PC-9 (cell line): ENCODE results near the gene SPTB.

Experiments used
- EZH2 ChIP-seq: fragments of 200-600 bp; sonication (generic); IDR thresholded peaks from 2 replicates; pipeline ENCODE4 v1.8.0; 2017; ENCODE audit warnings: antibody characterized with exemption, low read depth
- TF ChIP-seq, protein P1 (sequence below): fragments of 200-600 bp; sonication (generic); conservative IDR thresholded peaks from 2 replicates; pipeline ENCODE4 v1.6.1; 2017; ENCODE audit warnings: mixed run types, antibody characterized with exemption, mild to moderate bottlenecking, moderate library complexity

DNA sequence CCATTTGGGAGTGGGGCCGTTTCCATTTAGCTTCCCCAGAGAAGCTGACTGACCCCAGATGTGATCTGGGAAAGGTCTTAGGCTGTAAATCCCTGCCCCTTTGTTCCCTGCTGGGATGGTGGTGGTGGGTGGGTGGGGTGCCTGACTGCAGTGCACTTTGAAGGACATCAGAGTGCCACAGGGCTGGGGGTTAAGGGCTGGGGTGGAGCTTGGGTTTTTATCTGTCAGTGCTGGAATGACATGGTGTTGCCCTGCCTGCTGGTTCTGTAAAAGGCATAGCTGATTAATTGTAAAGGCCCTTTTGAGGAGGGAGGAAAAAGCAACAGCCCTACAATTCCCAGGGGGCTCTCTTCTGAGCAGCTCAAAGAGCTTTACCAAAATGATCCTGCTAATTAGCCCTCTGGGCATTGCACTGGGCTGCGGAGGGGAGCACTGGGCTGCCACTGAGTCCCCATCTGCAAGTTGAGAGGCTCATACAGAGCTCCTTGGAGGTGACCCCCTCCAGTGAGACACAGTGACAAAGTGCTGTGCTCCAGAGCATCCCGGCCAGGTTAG lies 154.4 kb downstream of the SPTB start:
- no peak for TF ChIP-seq EZH2
- TF ChIP-seq, protein P1, sequence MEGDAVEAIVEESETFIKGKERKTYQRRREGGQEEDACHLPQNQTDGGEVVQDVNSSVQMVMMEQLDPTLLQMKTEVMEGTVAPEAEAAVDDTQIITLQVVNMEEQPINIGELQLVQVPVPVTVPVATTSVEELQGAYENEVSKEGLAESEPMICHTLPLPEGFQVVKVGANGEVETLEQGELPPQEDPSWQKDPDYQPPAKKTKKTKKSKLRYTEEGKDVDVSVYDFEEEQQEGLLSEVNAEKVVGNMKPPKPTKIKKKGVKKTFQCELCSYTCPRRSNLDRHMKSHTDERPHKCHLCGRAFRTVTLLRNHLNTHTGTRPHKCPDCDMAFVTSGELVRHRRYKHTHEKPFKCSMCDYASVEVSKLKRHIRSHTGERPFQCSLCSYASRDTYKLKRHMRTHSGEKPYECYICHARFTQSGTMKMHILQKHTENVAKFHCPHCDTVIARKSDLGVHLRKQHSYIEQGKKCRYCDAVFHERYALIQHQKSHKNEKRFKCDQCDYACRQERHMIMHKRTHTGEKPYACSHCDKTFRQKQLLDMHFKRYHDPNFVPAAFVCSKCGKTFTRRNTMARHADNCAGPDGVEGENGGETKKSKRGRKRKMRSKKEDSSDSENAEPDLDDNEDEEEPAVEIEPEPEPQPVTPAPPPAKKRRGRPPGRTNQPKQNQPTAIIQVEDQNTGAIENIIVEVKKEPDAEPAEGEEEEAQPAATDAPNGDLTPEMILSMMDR = no peak
